ENCODE results near the gene MSLN.

MSLN gene

DNA sequence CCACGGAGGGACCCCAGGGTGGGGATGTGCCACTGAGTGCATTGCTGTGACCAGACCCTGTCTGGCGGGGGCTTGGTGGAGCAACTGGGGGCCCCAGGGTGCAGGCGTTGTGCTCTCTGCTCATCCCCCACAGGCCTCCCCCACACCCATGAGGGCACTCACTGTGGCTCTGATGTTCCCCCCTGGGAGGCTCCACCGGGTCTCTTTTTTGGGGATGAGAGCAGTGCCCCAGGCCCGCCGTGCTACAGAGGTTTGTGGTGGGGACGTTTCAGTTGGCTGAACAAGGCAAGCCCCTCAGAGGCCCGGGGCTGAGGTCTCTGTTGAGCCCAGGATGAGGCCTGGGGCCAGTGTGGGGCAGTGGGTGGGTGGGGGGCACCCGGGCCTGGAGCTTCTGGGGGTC lies 36.8 kb upstream of the MSLN start:
- no peak for DNase-seq

DNA sequence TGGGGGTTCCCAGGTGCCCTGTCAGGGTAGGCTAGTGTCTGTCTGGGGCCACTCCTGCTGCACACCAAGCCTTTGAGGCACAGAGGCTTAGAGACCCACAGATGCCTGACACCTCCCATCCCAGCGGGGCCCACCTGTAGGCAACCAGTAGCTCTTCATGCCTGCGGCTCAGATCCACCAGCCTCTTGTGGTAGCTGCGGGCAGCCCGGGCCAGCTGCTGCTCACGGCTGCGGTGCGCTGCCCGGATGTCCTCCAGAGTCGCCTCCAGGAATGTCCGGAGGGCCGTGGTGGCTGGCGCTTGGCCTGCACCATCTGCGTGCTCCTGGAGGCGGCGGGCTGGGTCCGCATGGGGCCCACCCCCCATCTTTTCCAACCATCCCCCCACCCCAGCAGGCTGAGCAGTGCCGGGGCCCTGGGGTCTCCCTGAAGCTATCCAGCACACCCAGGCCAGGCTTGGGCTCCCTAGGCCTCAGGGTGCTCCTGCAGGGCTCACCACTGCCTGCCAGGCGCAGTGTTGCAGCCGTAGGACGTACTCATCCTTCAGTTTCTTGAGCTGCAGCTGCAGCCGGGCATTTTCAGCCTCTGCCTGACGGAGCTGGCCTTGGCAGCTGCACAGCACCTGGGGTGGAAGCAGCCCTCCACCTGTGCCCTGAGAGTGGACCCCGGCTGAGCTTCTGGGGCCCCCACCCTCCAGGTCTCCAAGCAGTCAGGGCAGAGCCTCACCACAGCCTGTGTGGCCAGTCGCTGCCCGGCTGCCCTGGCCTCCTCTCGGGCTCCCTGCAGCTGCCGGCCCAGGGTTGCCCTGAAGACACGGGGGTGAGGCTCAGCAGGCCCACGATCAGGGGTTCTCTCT lies 36.1 kb upstream of the MSLN start:
- DNase-seq: no peak

DNA sequence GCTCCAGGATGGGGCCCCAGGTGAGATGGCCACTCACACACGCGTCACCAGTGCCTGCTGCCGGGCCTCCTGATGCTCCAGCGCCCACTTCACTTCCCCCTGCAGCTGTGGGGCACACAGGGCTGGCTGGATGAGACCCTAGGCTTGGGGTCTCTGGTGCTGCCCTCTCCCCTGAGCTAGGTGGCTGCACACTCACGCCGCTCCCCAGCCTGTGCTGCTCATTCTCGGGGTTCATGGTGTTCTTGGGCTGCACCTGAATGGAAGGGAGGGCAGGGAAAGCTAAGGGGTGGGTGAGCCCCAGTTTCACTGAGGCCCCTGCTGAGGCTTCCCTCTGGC lies 35.5 kb upstream of the MSLN start:
- no peak for DNase-seq

DNA sequence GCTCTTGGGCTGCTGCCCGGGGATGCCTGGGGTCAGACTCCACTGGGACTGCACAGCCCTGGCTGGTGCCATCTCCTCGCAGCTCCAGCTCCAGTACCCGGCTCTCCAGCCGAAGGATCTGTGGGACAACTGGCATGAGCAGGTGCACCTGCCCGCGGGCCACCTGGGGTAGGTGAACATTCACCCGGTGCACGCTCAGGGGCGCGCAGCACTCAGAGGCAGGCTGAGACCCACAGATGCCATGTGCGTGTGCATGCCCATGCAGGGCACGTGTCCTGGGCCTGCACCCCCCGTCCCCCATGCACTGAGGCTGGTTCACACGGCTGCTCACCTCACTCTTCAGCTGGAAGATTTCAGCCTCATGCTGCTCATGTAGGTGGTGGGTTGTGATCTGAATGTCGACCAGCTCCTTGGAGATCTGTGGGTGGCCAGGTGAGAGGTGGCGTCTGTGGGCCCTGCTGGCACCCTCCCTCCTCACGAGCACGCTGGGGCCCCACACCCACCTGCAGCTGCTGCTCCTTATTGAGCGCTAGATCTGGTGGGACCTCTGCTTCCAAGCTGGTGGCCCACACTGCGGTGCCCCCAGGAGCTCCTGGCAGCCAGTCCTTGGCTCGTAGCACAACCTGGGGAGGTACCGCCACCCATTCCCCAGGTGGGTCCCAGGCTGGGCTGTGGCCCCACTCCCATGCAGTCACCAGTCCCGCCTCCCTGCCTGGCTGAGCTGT lies 34.9 kb upstream of the MSLN start:
- DNase-seq: no peak

DNA sequence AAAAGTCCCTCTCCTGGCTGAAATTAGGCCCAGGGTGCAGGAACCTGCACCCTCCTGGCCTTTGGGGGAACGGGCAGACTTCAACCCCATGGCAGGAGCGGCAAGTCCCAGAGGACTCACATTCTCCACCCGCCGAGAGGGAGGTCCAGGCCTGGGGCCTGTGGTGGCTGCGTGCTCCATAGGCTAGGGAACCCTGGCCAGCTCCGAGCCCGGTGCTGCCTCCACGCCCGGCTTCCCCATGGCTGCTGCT lies 34.4 kb upstream of the MSLN start:
- no peak for DNase-seq

DNA sequence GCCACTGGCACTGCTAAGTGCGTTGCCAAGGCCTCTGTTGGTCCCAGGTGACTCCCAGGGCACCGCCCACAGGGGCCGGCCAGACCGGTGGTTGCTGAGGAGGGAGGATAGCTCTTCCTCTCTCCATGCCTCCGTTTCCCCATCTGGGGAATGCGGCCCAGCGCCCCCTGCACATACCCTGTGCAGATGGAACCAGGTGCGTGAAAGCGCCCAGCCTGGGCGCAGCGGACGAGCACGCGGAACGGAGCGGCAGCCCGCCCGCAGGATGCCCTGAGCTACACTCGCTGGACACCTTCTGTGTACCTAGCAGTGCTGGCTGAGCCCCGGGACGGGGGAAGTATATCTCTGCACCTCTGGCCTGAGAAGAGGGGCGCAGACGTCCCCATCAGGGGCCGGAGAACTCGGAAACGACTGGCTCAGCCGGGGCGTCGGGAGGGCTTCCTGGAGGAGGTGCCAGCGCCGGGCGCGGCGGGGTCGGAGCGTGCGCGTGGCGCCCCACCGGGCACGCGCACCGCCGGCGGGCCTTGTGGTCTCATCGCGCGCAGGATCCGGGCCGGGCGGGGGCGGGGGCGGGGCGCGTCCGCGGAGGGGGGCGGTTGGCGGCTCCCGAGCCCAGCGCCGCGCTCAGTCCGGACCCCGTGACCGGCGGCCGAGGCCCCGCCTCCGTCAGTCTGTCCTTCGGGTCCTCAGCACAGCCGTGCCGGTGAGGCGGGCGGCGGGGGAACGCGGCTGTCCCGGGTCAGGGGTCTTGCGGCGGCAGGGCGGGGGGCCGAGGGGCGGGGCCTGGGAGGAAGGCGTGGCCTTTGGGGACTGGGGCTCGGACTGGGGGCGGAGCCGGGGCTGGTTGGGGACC lies 33.9 kb upstream of the MSLN start, which contains the start of the genes CCDC78 and HAGHL:
CCDC78 (minus strand) TSS at position 6 of the 853 bp plus-strand sequence. CDS start 76 bp downstream, outside the sequence.
HAGHL (plus strand) TSS at position 669 of the 853 bp plus-strand sequence. CDS start 404 bp downstream, outside the sequence.
- peak; percentile 58 to 76 for DNase-seq

DNA sequence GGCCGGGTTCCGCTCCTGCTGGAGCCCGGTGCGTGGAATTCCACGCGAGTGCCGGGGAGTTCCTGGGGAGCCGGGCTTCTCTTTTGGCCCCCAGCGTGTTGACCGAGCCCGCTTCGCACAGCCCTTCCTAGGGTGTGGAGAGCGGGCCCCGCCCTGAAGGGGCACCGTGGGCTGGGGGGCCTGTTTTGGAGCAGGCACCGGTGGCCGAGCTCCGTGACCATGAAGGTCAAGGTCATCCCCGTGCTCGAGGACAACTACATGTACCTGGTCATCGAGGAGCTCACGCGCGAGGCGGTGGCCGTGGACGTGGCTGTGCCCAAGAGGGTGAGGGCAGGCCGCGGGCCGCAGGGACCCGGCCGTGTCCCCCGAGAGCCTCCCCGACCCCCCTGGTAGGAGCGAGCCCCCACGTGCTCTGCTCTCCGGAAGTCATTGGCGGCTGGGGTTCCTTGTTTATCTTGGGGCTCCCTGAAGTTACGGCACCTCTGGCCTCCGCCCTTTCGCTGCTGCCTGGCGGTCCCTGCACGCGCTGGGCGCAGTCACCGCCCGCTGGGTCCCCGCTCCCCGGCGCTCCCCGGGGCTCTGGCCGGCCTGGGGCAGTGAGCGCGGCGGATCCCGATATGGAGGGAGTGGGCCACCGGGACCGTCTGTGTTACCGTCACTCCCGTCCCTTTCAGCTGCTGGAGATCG lies 33.1 kb upstream of the MSLN start:
- DNase-seq: peak; percentile 16 to 44

DNA sequence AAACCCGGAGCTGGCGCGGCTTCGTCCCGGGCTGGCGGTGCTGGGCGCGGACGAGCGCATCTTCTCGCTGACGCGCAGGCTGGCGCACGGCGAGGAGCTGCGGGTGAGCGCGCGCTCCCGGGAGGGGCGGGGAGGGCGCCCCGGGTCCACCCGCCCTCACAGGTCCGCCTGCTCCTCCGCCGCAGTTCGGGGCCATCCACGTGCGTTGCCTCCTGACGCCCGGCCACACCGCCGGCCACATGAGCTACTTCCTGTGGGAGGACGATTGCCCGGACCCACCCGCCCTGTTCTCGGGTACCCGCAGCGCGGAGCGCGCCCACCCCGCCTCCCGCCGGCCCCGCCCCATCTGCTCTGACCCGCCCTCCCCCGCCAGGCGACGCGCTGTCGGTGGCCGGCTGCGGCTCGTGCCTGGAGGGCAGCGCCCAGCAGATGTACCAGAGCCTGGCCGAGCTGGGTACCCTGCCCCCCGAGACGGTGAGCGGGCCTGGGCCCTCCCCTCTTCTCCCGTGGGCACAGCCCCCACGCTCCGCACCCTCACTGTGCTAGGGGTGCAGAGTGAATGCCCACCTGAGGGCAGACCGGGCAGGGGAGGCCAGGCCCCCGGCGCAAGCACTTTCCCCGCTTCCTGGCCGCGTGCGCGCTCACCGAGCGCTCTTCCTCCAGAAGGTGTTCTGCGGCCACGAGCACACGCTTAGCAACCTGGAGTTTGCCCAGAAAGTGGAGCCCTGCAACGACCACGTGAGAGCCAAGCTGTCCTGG lies 32.2 kb upstream of the MSLN start:
- peak; percentile 71 to 78 for DNase-seq

DNA sequence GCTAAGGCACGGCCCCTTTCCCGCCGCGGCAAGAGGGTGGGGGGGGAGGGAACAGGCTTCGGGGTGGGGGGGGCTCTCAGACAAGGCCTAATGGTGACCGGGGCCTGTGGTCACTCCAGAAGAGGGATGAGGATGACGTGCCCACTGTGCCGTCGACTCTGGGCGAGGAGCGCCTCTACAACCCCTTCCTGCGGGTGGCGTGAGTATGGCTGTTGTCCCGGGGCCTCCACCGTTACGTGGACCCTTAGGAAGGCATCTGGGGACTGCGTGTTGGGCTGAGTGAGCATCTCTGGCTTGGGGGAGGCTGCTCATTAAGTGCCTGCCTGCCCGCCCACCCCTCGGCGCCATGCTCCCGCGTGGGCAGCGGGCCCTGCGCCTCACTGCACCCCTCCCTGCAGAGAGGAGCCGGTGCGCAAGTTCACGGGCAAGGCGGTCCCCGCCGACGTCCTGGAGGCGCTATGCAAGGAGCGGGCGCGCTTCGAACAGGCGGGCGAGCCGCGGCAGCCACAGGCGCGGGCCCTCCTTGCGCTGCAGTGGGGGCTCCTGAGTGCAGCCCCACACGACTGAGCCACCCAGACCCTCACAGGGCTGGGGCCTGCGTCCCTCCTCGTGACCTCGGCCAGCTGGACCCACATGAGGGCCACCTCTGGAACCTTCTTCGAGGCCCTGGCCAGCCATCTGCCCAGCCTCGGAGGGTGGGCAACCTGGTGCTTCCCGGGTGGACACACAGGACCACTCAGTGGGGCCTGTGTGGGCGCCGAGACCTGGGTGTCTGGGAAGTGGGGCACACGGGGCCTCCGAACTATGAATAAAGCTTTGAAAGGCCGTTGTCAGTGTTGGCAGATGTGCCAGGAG lies 31.4 kb upstream of the MSLN start:
- no peak for DNase-seq

DNA sequence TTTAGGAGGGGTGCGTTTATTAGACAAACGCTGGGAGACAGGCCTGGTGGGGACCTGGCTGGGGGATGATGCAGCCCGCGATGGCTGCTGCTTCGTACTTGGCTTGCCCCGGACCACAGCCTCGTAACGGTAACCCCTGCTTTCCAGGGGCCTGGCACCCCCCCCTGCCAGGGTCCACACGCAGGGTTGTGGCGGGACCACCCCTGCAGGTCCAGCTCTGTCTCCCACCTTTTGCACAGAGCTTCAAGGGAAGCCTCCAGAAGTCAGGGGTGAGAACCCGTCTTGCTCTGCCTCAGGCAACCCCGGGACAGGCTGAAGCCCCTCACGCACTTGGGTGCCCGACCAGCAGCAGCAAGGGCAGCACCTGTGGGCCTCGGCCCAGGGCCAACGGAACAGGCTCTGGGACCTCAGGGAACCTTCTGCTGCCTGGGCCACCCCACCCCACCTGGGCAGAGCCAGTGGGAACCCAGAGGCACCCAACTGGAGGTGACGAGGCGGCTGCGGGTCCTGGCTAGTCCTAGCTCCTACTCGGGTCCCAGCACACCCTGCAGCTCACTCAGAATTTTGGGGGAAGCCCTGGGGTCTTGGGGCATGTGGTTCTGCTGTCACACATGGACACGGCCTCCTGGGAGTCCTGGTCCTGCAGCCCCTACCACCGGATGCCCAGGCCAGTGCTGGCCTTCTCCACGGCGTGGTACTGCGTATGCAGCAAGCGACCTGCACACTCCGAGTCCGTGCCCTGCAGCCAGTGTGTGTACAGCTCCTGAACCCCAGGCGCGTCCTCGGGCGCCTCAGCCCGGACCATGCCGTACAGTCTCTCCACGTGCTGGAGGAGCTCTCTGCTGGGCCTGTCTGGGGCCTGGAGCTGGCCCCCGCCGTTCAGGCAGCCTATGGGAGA lies 30.5 kb upstream of the MSLN start:
- DNase-seq: no peak

DNA sequence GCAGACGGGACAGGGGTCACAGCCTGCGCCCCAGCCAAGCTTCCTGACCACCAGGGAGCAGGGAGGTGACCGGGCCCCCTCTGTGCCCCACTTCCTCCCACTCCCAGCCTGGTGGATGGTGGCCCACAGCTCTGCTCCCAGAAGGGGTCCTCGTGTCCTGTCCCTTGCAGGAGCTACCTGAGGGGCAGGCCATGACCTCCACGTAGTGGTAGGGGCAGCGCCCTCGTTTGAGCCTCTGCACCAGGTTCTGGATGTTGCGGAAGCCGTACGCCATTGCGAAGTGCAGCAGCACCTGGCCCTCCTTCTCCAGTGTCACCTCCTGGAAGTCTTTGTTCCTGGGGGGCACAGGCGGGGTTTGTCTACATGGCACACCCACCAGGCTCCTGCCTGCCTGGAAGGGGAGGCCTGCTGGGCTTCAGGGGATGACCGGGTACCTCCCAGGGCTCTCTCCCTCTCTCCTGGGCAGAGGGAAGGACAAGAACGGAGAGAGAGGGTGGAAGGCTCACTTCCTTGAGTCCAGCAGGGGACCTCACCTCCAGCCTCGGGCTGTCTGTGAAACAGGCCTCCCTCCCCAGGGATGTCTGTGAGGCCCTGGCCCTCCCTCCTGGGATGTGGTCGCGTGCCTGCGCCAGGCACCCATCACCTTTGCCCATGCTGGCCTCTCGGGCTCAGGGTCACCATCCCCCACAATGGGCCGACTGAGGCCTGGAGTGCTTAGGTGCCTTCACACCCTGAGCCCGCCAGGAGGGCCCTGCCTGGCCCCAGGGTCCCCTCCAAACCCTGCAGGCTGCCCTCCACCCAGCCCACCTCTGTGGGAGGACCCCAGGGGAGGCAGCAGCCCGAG lies 29.6 kb upstream of the MSLN start:
- no peak for DNase-seq

DNA sequence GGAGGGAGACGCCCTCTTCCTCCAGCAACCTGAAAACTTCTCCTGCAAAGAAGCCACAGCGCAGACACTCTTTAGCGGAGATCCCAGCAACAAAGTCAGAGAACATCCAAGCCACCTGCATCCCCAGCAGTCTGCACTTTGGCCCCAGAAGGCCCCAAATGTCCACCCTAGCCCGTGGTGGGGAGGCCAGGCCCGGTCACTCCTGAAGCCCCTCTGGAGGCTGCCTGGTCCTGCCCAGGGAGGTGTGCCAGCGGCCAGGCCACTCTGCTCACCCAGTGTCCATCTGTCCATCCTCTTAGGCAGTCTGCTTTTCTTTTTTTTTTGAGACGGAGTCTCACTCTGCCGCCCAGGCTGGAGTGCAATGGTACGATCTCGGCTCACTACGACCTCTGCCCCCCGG lies 28.2 kb upstream of the MSLN start:
- DNase-seq: no peak

DNA sequence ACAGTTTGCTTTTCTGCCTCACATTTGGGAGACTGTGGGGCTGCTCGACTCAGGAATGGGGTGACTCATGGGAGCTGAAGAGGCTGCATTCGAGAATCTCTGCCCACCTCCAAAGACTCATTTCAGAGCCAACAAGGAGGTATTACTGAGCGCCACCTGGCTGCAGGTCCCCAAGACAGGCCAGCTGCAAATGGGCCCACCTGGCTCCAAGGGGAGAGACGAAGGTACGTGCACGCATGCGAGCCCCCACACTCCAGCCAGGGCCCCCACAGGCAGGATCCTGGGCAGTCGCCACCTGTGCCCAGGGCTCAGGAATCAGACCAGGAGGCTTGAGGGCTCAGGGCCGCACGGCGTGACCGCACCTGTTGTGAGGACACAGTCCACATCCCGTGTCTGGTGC lies 27.6 kb upstream of the MSLN start:
- no peak for DNase-seq

DNA sequence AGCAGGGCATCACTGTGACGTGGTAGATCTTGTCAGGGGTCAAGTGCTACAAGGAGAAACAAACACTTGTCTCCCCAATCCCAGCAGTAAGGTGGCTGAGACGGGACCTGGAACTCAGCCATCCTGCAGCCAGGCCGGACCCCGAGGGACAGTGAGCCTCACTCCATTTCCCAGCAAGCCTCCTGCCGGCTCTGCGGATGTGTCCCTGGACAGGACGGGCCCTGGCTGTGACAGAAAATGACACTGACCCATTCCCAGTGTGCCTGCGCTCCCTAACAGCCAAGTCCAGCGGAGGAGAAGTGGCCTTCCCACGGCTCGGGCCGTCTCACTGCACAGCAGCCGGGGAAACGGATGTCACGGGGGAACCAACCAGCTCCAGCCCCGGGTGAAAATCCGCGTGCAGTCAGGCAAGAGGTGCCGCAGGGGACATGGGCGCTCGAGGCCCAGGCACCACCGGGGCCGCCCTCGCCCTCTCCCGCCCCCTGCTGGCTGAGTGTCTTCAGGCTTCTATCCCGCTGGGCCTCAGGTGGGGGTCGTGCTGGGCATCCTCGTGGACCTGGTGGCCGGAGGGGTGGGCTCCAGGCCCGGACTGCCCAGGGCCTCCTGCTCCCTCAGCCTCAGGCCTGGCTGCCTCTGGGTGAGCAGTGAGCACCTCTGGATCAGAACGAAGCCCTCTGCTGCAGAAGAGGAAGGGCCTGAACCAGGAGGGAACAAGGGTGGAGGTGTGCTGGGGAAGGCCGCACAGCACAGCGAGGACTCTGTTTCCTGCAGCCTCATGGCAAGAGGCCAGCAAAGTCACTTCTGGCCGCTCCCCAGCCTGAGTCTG lies 26.9 kb upstream of the MSLN start:
- no peak for DNase-seq

DNA sequence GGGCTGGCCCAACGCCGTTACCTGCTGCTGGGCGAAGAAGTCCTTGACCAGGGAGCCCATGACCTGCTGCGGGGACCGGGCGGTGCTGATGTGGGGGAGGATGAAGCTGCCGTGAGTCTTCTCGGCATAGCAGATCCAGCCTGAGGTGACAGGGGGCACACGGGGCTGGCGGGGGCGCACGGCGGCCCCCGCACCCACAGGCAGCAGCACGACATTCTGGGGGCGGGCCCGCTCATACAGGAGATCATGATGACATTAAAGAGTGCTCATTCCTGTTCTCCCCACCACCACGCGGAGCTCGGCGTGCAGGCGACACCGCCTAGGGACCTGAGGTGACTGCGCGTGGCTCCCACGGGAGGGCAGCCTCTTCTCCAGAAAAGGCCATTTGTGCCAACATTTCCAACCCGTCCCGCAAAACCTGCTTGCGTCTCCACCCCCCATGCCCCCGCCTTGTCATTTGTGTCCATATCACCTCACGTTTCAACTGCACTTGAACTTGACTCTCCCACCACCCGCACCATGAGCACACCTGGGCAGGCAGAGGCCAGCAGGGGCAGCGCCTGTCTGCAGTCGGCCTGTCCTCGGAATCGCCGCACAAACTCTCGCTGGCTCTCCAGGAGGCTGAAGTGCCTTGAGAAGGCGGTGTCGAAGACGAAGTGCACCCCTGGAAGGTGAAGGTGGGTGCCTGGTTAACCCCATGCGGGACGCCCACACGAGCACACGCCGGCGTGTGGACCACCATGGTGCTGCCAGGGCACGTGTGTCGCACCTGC lies 26.1 kb upstream of the MSLN start:
- DNase-seq: no peak

DNA sequence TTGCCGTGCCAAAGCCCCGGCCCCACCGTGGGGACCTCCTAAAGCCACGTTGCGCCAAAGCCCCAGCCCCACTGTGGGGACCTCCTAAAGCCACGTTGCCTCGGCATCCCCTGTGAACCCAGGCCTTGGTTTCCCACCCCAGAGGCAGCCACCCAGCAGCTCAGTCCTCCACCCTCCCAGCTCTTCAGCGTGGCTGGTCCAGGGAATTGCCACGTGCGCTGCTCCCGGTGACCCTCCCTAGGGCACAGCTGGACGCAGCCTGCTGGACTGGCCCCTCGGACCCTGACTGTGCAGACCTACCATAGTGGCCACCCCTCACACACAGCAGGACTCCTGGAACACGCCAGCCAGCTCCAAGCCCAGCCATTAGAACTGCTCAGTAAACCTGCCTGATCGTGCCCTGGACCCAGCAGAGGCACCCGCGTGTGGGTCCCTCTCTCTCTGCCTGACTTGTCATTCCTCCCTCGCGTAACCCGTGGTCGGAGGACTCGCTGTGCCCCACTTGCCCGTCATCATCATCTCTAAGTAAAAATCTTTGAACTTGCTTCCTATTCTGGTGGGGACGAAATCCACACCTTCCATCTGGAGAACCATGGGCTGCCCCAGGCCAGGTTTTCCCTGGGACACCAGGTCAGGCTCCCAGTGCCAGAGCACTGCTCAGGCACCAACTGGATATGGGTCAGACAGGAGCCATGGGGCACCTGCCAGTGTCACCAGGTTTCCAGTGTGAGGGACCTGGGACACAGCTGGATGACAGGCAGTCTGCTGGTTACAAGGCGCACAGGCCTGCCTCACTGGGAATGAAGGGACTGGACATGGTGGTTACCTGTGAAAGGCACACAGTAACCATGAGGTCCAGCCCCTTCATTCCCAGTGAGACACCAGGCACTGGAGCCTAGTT lies 25.3 kb upstream of the MSLN start:
- no peak for DNase-seq

All from CD4-positive, alpha-beta T cell treated with Interferon alpha-2 for 1 hour (primary cell).